Left ventricle myocardium inferior (tissue), 1 donor: ENCODE results near the gene TCERG1L. TPM values are rescaled to one million over a fixed set of nuclear protein-coding genes. Genes with fewer than 3 reads are reported as not detected.

Source experiments
- DNase-seq: peaks from one replicate; pipeline ENCODE4 v3.0.0-alpha.2; 2020
- H3K27ac ChIP-seq: fragments of 200-600 bp; replicated peaks from 2 replicates; pipeline ENCODE4 v1.8.0; 2021
- H3K27me3 ChIP-seq: fragments of 200-600 bp; 2 replicates; pipeline ENCODE4 v1.8.0; 2021; ENCODE audit warnings: low read depth
- H3K36me3 ChIP-seq: fragments of 200-600 bp; 2 replicates; pipeline ENCODE4 v1.8.0; 2021
- H3K4me1 ChIP-seq: fragments of 200-600 bp; 2 replicates; pipeline ENCODE4 v1.8.0; 2021
- H3K4me3 ChIP-seq: fragments of 200-600 bp; 2 replicates; pipeline ENCODE4 v1.8.0; 2021; ENCODE audit warnings: mild to moderate bottlenecking, moderate library complexity
- H3K9me3 ChIP-seq: fragments of 200-600 bp; replicated peaks from 2 replicates; pipeline ENCODE4 v1.8.0; 2021
- CTCF ChIP-seq: fragments of 200-600 bp; IDR thresholded peaks from 2 replicates; pipeline ENCODE4 v1.8.0; 2021; ENCODE audit warnings: antibody characterized with exemption, mild to moderate bottlenecking, borderline replicate concordance
- intact Hi-C: fragments of 100-400 bp; cut with micrococcal nuclease; formaldehyde crosslinking; loops from one replicate; pipeline ENCODE4 v1.11.0; 2022
- total RNA-seq: library from RNA; stranded (reverse); fragmentation: NEBNext Ultra II Directional; extraction: Animal tissue kit (Norgen Biotek cat#: 25700); gene quantifications from one replicate; pipeline ENCODE4 v1.2.1, GENCODE V29; 2021
- donor health status: DM: no; HTN: yes; CAD: no; lungs with severe emphysema.

Gene TCERG1L
- total RNA-seq, 1 donor from 2014 or later: not detected

- intact Hi-C loops: no loop called here
- Histone ChIP-seq H3K27ac (no peak overlapping the region), H3K27me3 (peaks cover 87% of the 10 kb centered on the region), H3K9me3 (peaks cover 5% of the 10 kb centered on the region), H3K36me3 (no peaks in the 10 kb centered on the region), H3K4me1 (no peaks in the 10 kb centered on the region), H3K4me3 (no peak overlapping the region)
- no peak for TF ChIP-seq CTCF
- DNase-seq: no peak
Observed at GRCh38 chr10:131086094-131086493, 225.4 kb downstream of the TCERG1L start.

GRCh38 chr10:131085091-131085860, 226.2 kb downstream of the TCERG1L start:
- Histone ChIP-seq H3K4me3 (no peak overlapping the region), H3K9me3 (peaks cover 5% of the 10 kb centered on the region), H3K27ac (no peak overlapping the region), H3K36me3 (no peaks in the 10 kb centered on the region), H3K27me3 (peaks cover 85% of the 10 kb centered on the region), H3K4me1 (no peaks in the 10 kb centered on the region)
- intact Hi-C loops: no loop called here
- DNase-seq: no peak
- no peak for TF ChIP-seq CTCF

- Histone ChIP-seq H3K9me3 (peaks cover 5% of the 10 kb centered on the region), H3K27me3 (peaks cover 81% of the 10 kb centered on the region), H3K4me1 (no peaks in the 10 kb centered on the region), H3K36me3 (no peaks in the 10 kb centered on the region), H3K27ac (no peak overlapping the region), H3K4me3 (no peak overlapping the region)
- intact Hi-C loops: no loop called here
- DNase-seq: no peak
- TF ChIP-seq CTCF: no peak
Observed at GRCh38 chr10:131084791-131085090, 226.8 kb downstream of the TCERG1L start.

GRCh38 chr10:131083915-131084790, 227.4 kb downstream of the TCERG1L start:
- Histone ChIP-seq H3K36me3 (no peaks in the 10 kb centered on the region), H3K9me3 (peaks cover 5% of the 10 kb centered on the region), H3K27ac (no peak overlapping the region), H3K4me1 (no peaks in the 10 kb centered on the region), H3K4me3 (no peak overlapping the region), H3K27me3 (peaks cover 81% of the 10 kb centered on the region)
- intact Hi-C loops: no loop called here
- DNase-seq: no peak
- no peak for TF ChIP-seq CTCF

GRCh38 chr10:131082991-131083481, 228.5 kb downstream of the TCERG1L start:
- no peaks in the 10 kb centered on the region for H3K4me1 ChIP-seq
- no peak for DNase-seq
- TF ChIP-seq CTCF: no peak
- H3K4me3 ChIP-seq: no peak overlapping the region
- peaks cover 82% of the 10 kb centered on the region for H3K27me3 ChIP-seq
- no peaks in the 10 kb centered on the region for H3K36me3 ChIP-seq
- no peak overlapping the region for H3K27ac ChIP-seq
- H3K9me3 ChIP-seq: peaks cover 5% of the 10 kb centered on the region
- intact Hi-C loops: no loop called here
